ENCODE measurements around the gene NEK6.

The NEK6 gene

DNA sequence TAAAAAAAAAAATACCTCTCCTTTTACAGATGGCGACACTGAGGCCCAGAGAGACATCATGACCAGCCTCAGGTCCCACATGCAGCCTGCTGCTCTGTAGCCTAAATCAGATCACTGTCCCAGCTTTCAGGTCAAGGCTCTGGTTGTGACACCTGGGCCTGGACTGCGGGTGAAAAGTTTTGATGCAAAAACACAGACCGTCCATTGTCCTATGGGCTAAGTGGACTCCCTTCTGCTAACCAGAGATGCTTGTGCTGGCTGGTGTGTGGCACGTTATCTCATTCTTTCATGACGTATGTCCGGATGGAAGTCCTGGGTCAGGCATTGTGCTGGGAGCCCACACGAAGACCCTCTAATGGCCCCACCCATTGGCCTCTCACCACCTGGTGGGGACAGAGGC, 7.8 kb downstream of the NEK6 start:
- no peak for TF ChIP-seq ZFX (IDR thresholded peaks at IDR 0.05)
- TF ChIP-seq, protein P1, sequence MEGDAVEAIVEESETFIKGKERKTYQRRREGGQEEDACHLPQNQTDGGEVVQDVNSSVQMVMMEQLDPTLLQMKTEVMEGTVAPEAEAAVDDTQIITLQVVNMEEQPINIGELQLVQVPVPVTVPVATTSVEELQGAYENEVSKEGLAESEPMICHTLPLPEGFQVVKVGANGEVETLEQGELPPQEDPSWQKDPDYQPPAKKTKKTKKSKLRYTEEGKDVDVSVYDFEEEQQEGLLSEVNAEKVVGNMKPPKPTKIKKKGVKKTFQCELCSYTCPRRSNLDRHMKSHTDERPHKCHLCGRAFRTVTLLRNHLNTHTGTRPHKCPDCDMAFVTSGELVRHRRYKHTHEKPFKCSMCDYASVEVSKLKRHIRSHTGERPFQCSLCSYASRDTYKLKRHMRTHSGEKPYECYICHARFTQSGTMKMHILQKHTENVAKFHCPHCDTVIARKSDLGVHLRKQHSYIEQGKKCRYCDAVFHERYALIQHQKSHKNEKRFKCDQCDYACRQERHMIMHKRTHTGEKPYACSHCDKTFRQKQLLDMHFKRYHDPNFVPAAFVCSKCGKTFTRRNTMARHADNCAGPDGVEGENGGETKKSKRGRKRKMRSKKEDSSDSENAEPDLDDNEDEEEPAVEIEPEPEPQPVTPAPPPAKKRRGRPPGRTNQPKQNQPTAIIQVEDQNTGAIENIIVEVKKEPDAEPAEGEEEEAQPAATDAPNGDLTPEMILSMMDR (conservative IDR thresholded peaks at IDR 0.05): no peak
- no peak overlapping the region for H3K27ac ChIP-seq

GRCh38 chr9:124266139-124266825, 8.5 kb downstream of the NEK6 start:
- TF ChIP-seq, protein P1 (conservative IDR thresholded peaks at IDR 0.05): no peak
- TF ChIP-seq ZFX (IDR thresholded peaks at IDR 0.05): no peak
- no peak overlapping the region for H3K27ac ChIP-seq

GRCh38 chr9:124266826-124267201, 9.1 kb downstream of the NEK6 start:
- no peak for TF ChIP-seq ZFX (IDR thresholded peaks at IDR 0.05)
- TF ChIP-seq, protein P1 (conservative IDR thresholded peaks at IDR 0.05): no peak
- H3K27ac ChIP-seq: no peak overlapping the region

GRCh38 chr9:124267271-124267807, 9.6 kb downstream of the NEK6 start:
- H3K27ac ChIP-seq: no peak overlapping the region
- TF ChIP-seq, protein P1 (conservative IDR thresholded peaks at IDR 0.05): no peak
- TF ChIP-seq ZFX (IDR thresholded peaks at IDR 0.05): no peak

- TF ChIP-seq, protein P1 (conservative IDR thresholded peaks at IDR 0.05): no peak
- no peak for TF ChIP-seq ZFX (IDR thresholded peaks at IDR 0.05)
- no peak overlapping the region for H3K27ac ChIP-seq
Measured at GRCh38 chr9:124268248-124268647, 10.5 kb downstream of the NEK6 start.

DNA sequence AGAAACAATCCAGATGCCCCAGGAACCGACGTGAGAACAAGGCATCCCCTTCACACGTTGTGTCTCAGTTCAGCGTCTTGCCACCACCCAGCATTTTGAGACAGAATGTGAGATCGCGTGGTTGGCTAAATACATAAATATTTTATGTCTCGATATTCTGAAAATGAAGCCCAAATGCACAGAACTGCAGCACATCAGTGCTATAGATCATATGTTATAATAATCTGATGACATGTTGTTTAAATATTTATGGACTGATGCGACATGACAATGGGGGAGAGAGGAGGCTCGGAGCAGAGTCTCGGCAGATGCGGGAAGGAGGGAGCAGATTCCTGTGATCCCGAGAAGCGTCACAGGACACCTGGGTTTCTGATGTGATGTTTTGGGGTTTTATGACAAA, 10.9 kb downstream of the NEK6 start:
- TF ChIP-seq, protein P1 (conservative IDR thresholded peaks at IDR 0.05): no peak
- TF ChIP-seq ZFX (IDR thresholded peaks at IDR 0.05): no peak
- no peak overlapping the region for H3K27ac ChIP-seq

GRCh38 chr9:124269556-124269955, 11.8 kb downstream of the NEK6 start:
- TF ChIP-seq, protein P1 (conservative IDR thresholded peaks at IDR 0.05): no peak
- no peak for TF ChIP-seq ZFX (IDR thresholded peaks at IDR 0.05)
- H3K27ac ChIP-seq: no peak overlapping the region

Measured in C4-2B (cell line).